Trophoblast cell (in vitro differentiated cells and primary cell): ENCODE data around the gene SELPLG.

ENCODE experiments used
- DNase-seq, 2 donors: peaks; one replicate each; pipeline ENCODE4 v3.0.0-alpha.2; 2016
- H2AFZ ChIP-seq: 2 replicates; pipeline ENCODE4 v1.6.1; 2013; ENCODE audit warnings: low read length, moderate library complexity, mild to moderate bottlenecking; ENCODE audit not compliant: insufficient read depth, poor library complexity
- H2AK5ac ChIP-seq: 2 replicates; pipeline ENCODE4 v1.6.1; 2013; ENCODE audit warnings: mild to moderate bottlenecking, low read length
- H2BK120ac ChIP-seq: 2 replicates; pipeline ENCODE4 v1.6.1; 2013; ENCODE audit warnings: low read length, mild to moderate bottlenecking, moderate library complexity; ENCODE audit not compliant: insufficient read depth, poor library complexity
- H2BK12ac ChIP-seq: 2 replicates; pipeline ENCODE4 v1.6.1; 2013; ENCODE audit warnings: mild to moderate bottlenecking, low read length, moderate library complexity
- H2BK5ac ChIP-seq: 2 replicates; pipeline ENCODE4 v1.6.1; 2013; ENCODE audit warnings: low read length, low read depth, moderate library complexity, mild to moderate bottlenecking; ENCODE audit not compliant: poor library complexity
- H3K14ac ChIP-seq: 2 replicates; pipeline ENCODE4 v1.6.1; 2013; ENCODE audit warnings: mild to moderate bottlenecking, low read length
- H3K18ac ChIP-seq: 2 replicates; pipeline ENCODE4 v1.6.1; 2013; ENCODE audit warnings: mild to moderate bottlenecking, low read length
- H3K23ac ChIP-seq: 2 replicates; pipeline ENCODE4 v1.6.1; 2013; ENCODE audit warnings: low read length
- H3K27ac ChIP-seq: 2 replicates; pipeline ENCODE4 v1.5.1; 2013; ENCODE audit warnings: low read depth, mild to moderate bottlenecking, inconsistent platforms, low read length, moderate library complexity
- H3K27me3 ChIP-seq: 2 replicates; pipeline ENCODE4 v1.6.1; 2013; ENCODE audit warnings: inconsistent platforms, mild to moderate bottlenecking, low read length, moderate library complexity; ENCODE audit not compliant: insufficient read depth
- H3K36me3 ChIP-seq, 2 experiments: 1 replicate in 1 of 2; 2 replicates in 1 of 2; pipeline ENCODE4 v1.6.1; 2013; ENCODE audit warnings: low read length in 2 of 2, mild to moderate bottlenecking in 2 of 2, moderate library complexity in 1 of 2; ENCODE audit not compliant: insufficient read depth in 2 of 2, control insufficient read depth in 1 of 2
- H3K4ac ChIP-seq: 2 replicates; pipeline ENCODE4 v1.6.1; 2013; ENCODE audit warnings: low read depth, mild to moderate bottlenecking, low read length, moderate library complexity
- H3K4me1 ChIP-seq, 2 experiments: 1 replicate in 1 of 2; 2 replicates in 1 of 2; pipeline ENCODE4 v1.6.1; 2013; ENCODE audit warnings: low read length in 2 of 2, mild to moderate bottlenecking in 2 of 2, moderate library complexity in 1 of 2; ENCODE audit not compliant: insufficient read depth in 2 of 2, control insufficient read depth in 1 of 2
- H3K4me2 ChIP-seq: 2 replicates; pipeline ENCODE4 v1.6.1; 2013; ENCODE audit warnings: inconsistent platforms, mild to moderate bottlenecking, low read length, moderate library complexity
- H3K4me3 ChIP-seq: 2 replicates; pipeline ENCODE4 v1.5.1; 2013; ENCODE audit warnings: mild to moderate bottlenecking, low read depth, low read length, inconsistent platforms
- H3K79me1 ChIP-seq: one replicate; pipeline ENCODE4 v1.6.1; 2013; ENCODE audit warnings: low read length
- H3K79me2 ChIP-seq: 2 replicates; pipeline ENCODE4 v1.6.1; 2013; ENCODE audit warnings: low read length, mild to moderate bottlenecking; ENCODE audit not compliant: control insufficient read depth, insufficient read depth, poor library complexity
- H3K9ac ChIP-seq: 2 replicates; pipeline ENCODE4 v1.6.1; 2013; ENCODE audit warnings: mild to moderate bottlenecking, low read length
- H3K9me3 ChIP-seq: 2 replicates; pipeline ENCODE4 v1.6.1; 2013; ENCODE audit warnings: low read depth, mild to moderate bottlenecking, control low read depth, inconsistent platforms, low read length; ENCODE audit not compliant: insufficient read depth
- H4K12ac ChIP-seq: 2 replicates; pipeline ENCODE4 v1.6.1; 2013; ENCODE audit warnings: low read depth, mild to moderate bottlenecking, low read length, moderate library complexity
- H4K8ac ChIP-seq: 2 replicates; pipeline ENCODE4 v1.6.1; 2013; ENCODE audit warnings: low read depth, mild to moderate bottlenecking, low read length, moderate library complexity
- H4K91ac ChIP-seq: one replicate; pipeline ENCODE4 v1.6.1; 2013; ENCODE audit warnings: low read depth, mild to moderate bottlenecking, low read length, moderate library complexity
- WGBS: extraction: QIAGEN DNeasy Blood & Tissue Kit; methylation state at CpG from one replicate; pipeline ENCODE4 v1.1.7; 2013; ENCODE audit warnings: missing lambda C conversion rate; ENCODE audit not compliant: insufficient read length, insufficient coverage; ENCODE audit errors: extremely low coverage; 5-methylcytosine and 5-hydroxymethylcytosine counted together

The SELPLG gene

DNA sequence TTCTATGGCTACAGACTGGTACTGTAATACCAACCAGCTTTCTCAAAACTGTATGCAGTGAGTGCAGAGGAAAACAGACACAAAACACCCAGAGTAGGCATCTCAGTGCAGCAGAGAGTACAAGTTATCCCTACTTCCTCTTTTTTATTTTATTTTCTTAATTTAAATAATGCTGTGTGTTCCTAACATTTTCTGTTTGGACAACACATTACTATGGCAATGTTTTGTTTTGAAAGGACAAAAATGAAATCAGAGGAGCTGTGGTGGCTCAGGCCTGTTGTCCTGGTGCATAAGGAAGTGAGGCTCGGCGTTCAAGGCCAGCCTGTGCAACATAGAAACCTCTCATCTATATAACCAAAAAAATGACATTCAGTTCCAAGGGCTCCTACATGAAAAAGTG is 33.7 kb upstream of the SELPLG start:
- H4K8ac ChIP-seq = no peak overlapping the region
- no peaks in the 10 kb centered on the region for H3K79me1 ChIP-seq
- no peak overlapping the region for H2AFZ ChIP-seq
- H3K36me3 ChIP-seq = peaks cover 7 to 10% of the 10 kb centered on the region in 2 experiments
- H3K27ac ChIP-seq = no peak overlapping the region
- H3K9ac ChIP-seq = no peak overlapping the region
- H3K4ac ChIP-seq = peak overlapping the region; percentile 70
- H3K79me2 ChIP-seq = peaks cover 8% of the 10 kb centered on the region
- no peaks in the 10 kb centered on the region for H3K27me3 ChIP-seq
- DNase-seq = no peak
- H4K91ac ChIP-seq = no peak overlapping the region
- WGBS = no CpG with 5 or more reads among the region's 2 CpGs
- H3K4me3 ChIP-seq = no peak overlapping the region
- H2BK5ac ChIP-seq = no peak overlapping the region
- peaks cover 13% of the 10 kb centered on the region in 2 experiments for H3K4me1 ChIP-seq
- H3K4me2 ChIP-seq = no peak overlapping the region
- no peaks in the 10 kb centered on the region for H3K9me3 ChIP-seq
- no peak overlapping the region for H4K12ac ChIP-seq
- no peak overlapping the region for H2AK5ac ChIP-seq
- H2BK120ac ChIP-seq = no peak overlapping the region
- H3K14ac ChIP-seq = no peak overlapping the region
- no peak overlapping the region for H3K23ac ChIP-seq
- no peak overlapping the region for H2BK12ac ChIP-seq
- no peak overlapping the region for H3K18ac ChIP-seq

DNA sequence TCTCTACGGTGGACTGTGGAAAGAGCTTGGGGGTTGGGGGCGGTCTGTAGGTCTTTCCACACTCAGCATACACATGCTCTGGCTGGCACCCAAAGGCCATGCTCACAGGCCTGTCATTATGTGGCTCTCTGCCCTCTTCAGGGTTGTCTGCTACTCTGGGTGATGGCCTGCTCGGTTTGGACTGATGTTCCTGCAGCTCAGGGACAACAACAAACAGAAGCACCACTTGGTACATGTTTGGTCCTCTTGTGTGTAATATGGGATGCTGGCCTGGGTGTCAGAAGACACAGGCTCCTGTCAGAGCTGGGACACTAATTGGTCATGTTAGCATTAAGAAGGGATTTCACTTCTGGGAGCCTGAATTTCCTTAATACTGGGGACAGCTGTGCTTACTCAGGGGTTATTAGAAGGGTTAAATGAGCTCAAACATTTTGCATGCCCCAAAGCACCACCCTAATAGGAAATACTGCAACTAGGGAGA is 32.7 kb upstream of the SELPLG start:
- Histone ChIP-seq H3K4me2 (no peak overlapping the region), H3K9ac (no peak overlapping the region), H2AFZ (no peak overlapping the region), H3K79me2 (peaks cover 8% of the 10 kb centered on the region), H4K91ac (no peak overlapping the region), H3K79me1 (no peaks in the 10 kb centered on the region), H2BK12ac (no peak overlapping the region), H4K8ac (no peak overlapping the region), H3K27me3 (no peaks in the 10 kb centered on the region), H4K12ac (no peak overlapping the region), H3K4me3 (no peak overlapping the region), H3K18ac (peak overlapping the region; percentile 9), H3K27ac (peak overlapping the region; percentile 43), H3K23ac (no peak overlapping the region), H3K4me1 (peaks cover 13% of the 10 kb centered on the region in 2 experiments), H3K14ac (no peak overlapping the region), H3K36me3 (peaks cover 8 to 13% of the 10 kb centered on the region in 2 experiments), H2AK5ac (no peak overlapping the region), H2BK120ac (no peak overlapping the region), H3K4ac (no peak overlapping the region), H2BK5ac (no peak overlapping the region), H3K9me3 (no peaks in the 10 kb centered on the region)
- DNase-seq = no peak
- WGBS = no CpG with 5 or more reads among the region's 3 CpGs

DNA sequence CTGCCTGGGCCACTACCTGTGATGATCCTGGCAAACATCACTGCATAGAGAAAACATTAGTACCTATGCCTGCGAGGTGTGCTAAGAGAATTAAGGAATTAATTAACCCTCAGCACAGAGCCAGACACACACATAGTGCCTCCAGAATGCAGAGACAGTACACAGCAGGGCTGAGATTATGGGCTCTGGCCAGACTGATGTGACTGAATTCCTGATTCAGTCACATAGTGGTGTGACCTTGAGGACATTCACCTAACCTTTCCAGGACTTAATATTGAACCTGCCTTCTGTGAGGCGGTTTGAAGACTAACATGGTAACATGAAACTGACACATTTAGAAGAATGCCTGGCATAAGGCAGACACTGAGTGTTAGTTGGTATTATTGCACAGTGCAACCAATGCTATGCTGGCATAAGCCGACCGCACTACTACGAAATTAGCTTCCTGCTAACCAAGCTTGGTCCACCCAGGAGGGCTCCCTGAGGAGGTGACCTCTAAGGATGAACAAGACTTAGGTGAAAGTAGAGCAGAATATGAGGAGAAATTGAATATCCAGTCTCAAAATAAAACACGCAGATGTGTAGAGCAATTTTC is 32.0 kb upstream of the SELPLG start:
- Histone ChIP-seq H3K27ac (peak overlapping the region; percentile 43), H3K23ac (no peak overlapping the region), H3K4me1 (peaks cover 13% of the 10 kb centered on the region in 2 experiments), H3K4me2 (no peak overlapping the region), H3K9me3 (no peaks in the 10 kb centered on the region), H3K4me3 (no peak overlapping the region), H2AK5ac (no peak overlapping the region), H4K8ac (no peak overlapping the region), H2BK12ac (no peak overlapping the region), H3K18ac (no peak overlapping the region), H3K4ac (no peak overlapping the region), H4K91ac (no peak overlapping the region), H2BK120ac (no peak overlapping the region), H3K36me3 (peaks cover 8 to 13% of the 10 kb centered on the region in 2 experiments), H4K12ac (no peak overlapping the region), H2BK5ac (no peak overlapping the region), H3K9ac (no peak overlapping the region), H3K79me2 (peaks cover 8% of the 10 kb centered on the region), H2AFZ (no peak overlapping the region), H3K27me3 (no peaks in the 10 kb centered on the region), H3K79me1 (no peaks in the 10 kb centered on the region), H3K14ac (no peak overlapping the region)
- DNase-seq = no peak
- no CpG with 5 or more reads among the region's 6 CpGs for WGBS

DNA sequence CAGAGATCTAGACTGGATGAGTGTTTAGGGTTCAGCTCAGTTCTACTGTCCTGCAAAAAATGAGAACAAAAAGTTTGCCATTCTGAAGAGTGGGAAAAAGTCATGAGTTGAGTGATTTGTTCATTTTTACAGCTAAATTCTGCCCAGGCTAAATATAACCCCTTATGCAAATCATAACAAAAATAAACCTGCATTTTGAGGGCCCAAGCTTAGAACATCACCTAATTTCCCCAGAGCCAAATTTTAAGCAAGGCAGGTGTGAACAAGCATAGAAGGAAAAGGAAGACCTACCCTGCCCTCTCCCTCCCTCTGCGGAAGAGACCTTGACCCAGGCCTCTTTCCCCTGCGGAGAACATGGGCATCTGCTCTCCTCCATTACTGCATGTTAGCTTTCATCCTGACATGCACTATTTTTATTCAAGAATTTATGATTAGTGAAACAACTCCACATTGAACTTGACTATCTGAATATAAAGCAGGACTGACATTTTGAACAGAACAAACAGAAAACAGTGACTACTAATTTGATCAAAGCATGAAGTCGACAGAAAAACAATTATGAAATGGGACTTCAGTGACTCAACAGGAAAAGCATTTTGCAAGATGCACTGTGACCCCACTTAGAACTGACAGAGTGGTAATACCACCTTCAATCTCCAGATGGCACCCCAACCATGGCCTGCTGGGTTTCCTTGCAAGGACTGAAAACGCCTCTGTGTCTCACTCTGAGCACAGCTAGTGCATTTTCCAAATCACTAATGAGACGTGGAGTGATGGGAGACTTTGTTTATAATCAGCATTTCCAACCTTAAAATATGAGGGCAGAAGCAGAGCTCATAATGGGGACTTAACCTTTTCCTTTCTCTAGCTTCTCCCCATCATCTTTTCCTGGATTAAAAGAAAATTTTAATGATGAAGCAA is 30.9 kb upstream of the SELPLG start:
- Histone ChIP-seq H3K14ac (no peak overlapping the region), H2BK120ac (peak overlapping the region; percentile 17), H4K12ac (no peak overlapping the region), H4K8ac (no peak overlapping the region), H2AFZ (peak overlapping the region; percentile 52), H3K79me1 (peaks cover 2% of the 10 kb centered on the region), H3K9me3 (no peaks in the 10 kb centered on the region), H2BK12ac (peak overlapping the region; percentile 69), H3K4me3 (no peak overlapping the region), H3K4ac (peak overlapping the region; percentile 21), H4K91ac (no peak overlapping the region), H2AK5ac (no peak overlapping the region), H3K9ac (no peak overlapping the region), H3K27me3 (no peaks in the 10 kb centered on the region), H3K79me2 (peaks cover 5% of the 10 kb centered on the region), H3K27ac (peak overlapping the region; percentile 32), H3K18ac (no peak overlapping the region), H3K4me2 (no peak overlapping the region), H2BK5ac (peak overlapping the region; percentile 57), H3K36me3 (peaks cover 8 to 13% of the 10 kb centered on the region in 2 experiments), H3K23ac (no peak overlapping the region), H3K4me1 (peaks cover 13 to 15% of the 10 kb centered on the region in 2 experiments)
- DNase-seq = peak; percentile 84 to 97
- WGBS = no CpG with 5 or more reads among the region's 5 CpGs
